ENCODE measurements around the gene ESD.

Gene ESD, protein sequence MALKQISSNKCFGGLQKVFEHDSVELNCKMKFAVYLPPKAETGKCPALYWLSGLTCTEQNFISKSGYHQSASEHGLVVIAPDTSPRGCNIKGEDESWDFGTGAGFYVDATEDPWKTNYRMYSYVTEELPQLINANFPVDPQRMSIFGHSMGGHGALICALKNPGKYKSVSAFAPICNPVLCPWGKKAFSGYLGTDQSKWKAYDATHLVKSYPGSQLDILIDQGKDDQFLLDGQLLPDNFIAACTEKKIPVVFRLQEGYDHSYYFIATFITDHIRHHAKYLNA

DNA sequence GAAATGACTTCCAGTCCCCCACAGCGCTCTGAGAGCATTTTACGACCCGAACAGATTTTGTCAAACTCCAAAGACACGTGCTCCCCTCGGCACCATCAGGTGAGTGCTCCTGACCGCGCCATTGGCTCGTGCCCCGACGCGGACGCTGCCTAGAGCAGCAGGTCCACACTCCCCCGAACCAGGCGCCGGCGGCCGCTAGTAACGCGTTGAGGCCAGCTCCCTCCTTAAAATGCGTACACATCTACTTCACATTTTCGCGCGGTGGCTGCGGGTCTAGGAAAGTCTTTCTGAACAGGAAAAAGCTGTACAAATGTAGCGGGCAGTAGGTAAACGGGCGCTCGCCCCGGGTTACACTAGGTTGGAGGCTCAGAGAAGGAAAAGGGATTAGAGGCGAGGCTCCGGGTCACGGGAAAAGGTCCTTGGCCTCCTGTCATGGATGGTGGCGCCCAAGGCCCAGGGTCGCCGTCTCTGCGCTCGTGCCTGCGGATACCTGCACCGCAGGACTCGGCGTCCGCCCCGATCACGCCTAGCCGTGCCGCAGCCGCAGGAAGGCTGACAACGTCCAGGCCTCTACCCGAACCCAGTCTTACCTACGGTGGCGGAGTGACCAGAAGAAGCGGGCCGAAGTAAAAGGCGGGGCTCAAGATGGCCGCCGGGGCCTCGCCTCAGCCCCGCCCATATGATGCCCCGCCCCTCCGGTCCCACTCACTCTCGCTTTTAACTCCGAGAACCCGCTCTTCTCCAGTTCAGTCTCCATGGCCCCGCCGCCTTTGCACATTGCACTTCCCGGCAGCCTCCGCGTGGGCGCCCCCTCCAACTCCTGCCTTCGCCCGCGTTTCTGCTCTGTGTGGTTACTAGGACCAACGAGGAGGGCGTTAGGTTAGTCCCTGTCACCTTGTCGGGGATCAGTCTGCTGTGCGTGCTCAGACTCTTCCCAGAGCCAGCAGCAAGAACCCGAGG is at the start of gene ESD:
Gene ESD (minus strand): TSS at position 647 of the 960 bp plus-strand sequence. CDS start 5,748 bp downstream, outside the sequence.
- no peaks in the 10 kb centered on the region for H3K9me3 ChIP-seq (ENCODE audit: control insufficient read depth, low read depth, low read length)
- peak within 1 kb of the TSS; percentile 92 for H3K4me3 ChIP-seq (ENCODE audit: low read length)
- peaks cover 20% of the 10 kb centered on the region for H3K4me1 ChIP-seq (ENCODE audit: control insufficient read depth, low read depth, low read length)
- H3K27me3 ChIP-seq (ENCODE audit: control insufficient read depth, insufficient read depth, low read length), result no peaks in the 10 kb centered on the region
- H3K9ac ChIP-seq (ENCODE audit: low read length), result peak within 1 kb of the TSS; percentile 90
- no peaks in the 10 kb centered on the region for H3K36me3 ChIP-seq (ENCODE audit: control insufficient read depth, low read depth, low read length)
- peak within 1 kb of the TSS; percentile 88 for H3K27ac ChIP-seq (ENCODE audit: low read length)

DNA sequence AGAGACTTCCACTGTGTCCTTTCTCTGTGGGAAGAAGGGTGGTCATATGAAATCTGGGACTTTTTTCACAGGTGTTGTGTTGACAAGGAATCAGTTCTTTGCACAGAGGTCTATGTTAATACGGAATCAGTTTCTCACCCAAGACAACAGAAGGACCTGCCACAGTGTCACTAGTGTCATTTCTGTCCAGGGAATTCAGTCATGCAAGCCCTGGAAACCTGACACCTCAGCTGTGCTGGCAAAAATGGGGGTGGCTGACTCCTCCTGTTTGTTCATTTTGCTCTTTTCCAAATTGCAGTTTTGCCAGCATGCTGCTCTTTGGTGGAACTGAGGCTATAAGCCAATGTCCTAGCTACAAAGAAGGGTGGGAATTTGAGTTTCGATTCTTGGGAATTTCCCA is 49.8 kb upstream of the ESD start:
- H3K27ac ChIP-seq (ENCODE audit: low read length), result no peak overlapping the region
- H3K4me3 ChIP-seq (ENCODE audit: low read length), result no peak overlapping the region
- H3K4me1 ChIP-seq (ENCODE audit: control insufficient read depth, low read depth, low read length), result no peaks in the 10 kb centered on the region
- H3K9me3 ChIP-seq (ENCODE audit: control insufficient read depth, low read depth, low read length), result no peaks in the 10 kb centered on the region
- H3K27me3 ChIP-seq (ENCODE audit: control insufficient read depth, insufficient read depth, low read length), result no peaks in the 10 kb centered on the region
- no peak overlapping the region for H3K9ac ChIP-seq (ENCODE audit: low read length)
- H3K36me3 ChIP-seq (ENCODE audit: control insufficient read depth, low read depth, low read length), result no peaks in the 10 kb centered on the region

DNA sequence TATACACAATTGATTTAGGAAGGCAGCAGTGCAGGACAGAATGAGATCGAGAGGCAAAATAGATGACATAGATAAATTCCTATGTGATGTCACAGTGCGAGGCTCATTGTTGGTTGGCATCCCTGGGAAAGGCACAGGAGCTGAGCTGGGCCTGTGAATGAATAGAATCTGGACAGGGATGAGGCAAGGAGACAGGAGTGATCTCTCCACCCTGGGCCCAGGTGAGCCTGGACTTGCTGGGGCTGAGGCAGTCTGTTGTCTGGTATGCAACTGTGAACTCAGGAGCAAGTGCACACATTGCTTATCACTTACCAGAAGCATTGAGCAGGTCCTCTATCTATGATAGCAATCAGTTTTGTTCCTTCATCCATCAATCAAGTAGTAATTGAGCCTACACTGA is 48.2 kb upstream of the ESD start:
- Histone ChIP-seq H3K4me3 (ENCODE audit: low read length) (no peak overlapping the region), H3K9ac (ENCODE audit: low read length) (no peak overlapping the region), H3K27ac (ENCODE audit: low read length) (no peak overlapping the region), H3K27me3 (ENCODE audit: control insufficient read depth, insufficient read depth, low read length) (no peaks in the 10 kb centered on the region), H3K4me1 (ENCODE audit: control insufficient read depth, low read depth, low read length) (no peaks in the 10 kb centered on the region), H3K36me3 (ENCODE audit: control insufficient read depth, low read depth, low read length) (no peaks in the 10 kb centered on the region), H3K9me3 (ENCODE audit: control insufficient read depth, low read depth, low read length) (no peaks in the 10 kb centered on the region)

DNA sequence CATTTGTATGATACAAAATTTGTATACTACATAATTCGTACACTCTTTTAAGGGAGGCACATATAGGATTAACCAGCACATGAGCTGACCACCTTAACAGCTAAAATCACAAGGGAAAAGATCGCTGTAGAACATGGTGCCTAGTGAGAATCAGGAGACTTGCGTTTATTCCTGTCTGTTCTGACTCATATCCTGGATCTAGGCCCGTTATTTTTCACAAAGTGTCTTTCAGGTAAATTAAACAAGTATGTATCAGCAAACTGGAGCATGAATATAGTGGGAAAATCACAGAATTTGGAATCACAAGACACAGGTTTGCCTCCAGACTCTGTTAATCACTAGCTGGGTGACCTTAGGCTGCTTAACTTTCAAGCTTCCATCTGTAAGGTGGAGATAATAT is 47.5 kb upstream of the ESD start:
- no peak overlapping the region for H3K4me3 ChIP-seq (ENCODE audit: low read length)

DNA sequence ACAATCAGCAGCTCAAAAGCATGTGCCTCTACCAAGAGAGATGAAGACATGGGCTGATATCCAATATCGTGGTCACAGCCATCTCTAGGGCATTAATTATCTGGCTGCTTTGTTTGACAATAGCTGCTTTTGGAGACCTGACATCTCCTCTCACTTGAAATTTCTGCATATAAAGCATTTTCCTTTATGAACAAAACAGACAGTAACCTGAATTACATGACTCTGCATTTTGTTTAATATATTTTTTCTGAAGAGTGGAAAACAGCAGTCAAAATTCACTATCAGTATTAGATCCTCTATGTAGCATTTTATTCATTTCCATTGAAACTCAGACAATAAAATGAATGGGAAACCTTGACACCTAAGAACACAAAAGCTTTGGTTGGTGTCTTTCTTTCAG is 42.4 kb upstream of the ESD start:
- H3K9ac ChIP-seq (ENCODE audit: low read length), result no peak overlapping the region
- H3K27ac ChIP-seq (ENCODE audit: low read length), result no peak overlapping the region
- no peaks in the 10 kb centered on the region for H3K27me3 ChIP-seq (ENCODE audit: control insufficient read depth, insufficient read depth, low read length)
- H3K9me3 ChIP-seq (ENCODE audit: control insufficient read depth, low read depth, low read length), result no peaks in the 10 kb centered on the region
- no peaks in the 10 kb centered on the region for H3K4me1 ChIP-seq (ENCODE audit: control insufficient read depth, low read depth, low read length)
- H3K36me3 ChIP-seq (ENCODE audit: control insufficient read depth, low read depth, low read length), result no peaks in the 10 kb centered on the region
- H3K4me3 ChIP-seq (ENCODE audit: low read length), result no peak overlapping the region

More for the DNA sequence above, 47.5 kb upstream of the ESD start:
- H3K9ac ChIP-seq (ENCODE audit: low read length), result no peak overlapping the region
- no peaks in the 10 kb centered on the region for H3K36me3 ChIP-seq (ENCODE audit: control insufficient read depth, low read depth, low read length)
- no peak overlapping the region for H3K27ac ChIP-seq (ENCODE audit: low read length)
- no peaks in the 10 kb centered on the region for H3K27me3 ChIP-seq (ENCODE audit: control insufficient read depth, insufficient read depth, low read length)
- H3K9me3 ChIP-seq (ENCODE audit: control insufficient read depth, low read depth, low read length), result no peaks in the 10 kb centered on the region
- H3K4me1 ChIP-seq (ENCODE audit: control insufficient read depth, low read depth, low read length), result no peaks in the 10 kb centered on the region

DNA sequence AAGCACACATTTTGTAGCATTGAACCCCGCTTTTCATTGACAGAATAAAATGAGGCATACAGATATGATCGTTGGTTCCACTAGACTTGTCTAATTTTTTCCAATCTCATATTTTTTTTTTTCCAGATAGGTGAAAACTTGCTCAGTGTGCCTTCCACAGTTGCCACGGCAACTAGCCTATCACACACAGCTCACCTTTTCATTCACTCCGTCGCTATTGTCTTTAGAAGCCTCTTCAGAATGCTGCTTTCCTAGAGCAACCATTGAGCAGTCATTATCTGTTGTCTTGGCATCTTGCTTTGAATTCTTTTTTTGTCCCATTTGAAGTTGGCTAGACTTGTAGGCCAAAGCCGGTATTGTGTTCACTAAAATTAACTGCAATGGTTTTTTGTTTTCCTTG is 37.7 kb upstream of the ESD start:
- Histone ChIP-seq H3K27me3 (ENCODE audit: control insufficient read depth, insufficient read depth, low read length) (no peaks in the 10 kb centered on the region), H3K9ac (ENCODE audit: low read length) (no peak overlapping the region), H3K4me3 (ENCODE audit: low read length) (no peak overlapping the region), H3K4me1 (ENCODE audit: control insufficient read depth, low read depth, low read length) (no peaks in the 10 kb centered on the region), H3K36me3 (ENCODE audit: control insufficient read depth, low read depth, low read length) (no peaks in the 10 kb centered on the region), H3K27ac (ENCODE audit: low read length) (no peak overlapping the region), H3K9me3 (ENCODE audit: control insufficient read depth, low read depth, low read length) (no peaks in the 10 kb centered on the region)

DNA sequence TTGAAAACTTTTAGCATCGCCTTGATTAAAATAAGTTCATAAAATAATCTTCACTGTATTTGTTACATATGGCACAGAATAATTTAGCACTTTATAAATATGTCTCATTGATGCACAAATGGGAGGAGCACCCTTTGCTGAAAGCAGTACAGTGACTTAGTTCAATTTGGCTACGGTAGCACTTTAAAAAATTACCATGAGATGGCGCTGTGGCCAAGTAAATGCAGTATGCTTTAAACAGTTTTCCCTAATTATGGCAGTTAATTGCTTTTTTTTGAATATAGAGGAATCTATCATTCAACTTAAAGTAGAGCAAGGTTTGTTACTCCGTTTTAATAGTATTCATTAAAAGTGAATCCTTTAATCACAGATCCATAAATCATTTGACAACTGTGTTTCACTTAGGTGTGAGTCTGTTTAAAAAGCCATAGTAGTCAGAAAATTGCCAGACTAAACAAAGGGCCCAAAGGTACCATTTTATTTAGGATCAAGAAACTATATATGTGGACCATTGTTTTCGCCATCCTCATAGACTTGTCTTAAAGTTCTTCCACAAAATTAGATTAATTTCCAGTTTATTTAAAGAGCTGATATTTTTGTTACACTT is 34.7 kb upstream of the ESD start:
- Histone ChIP-seq H3K9me3 (ENCODE audit: control insufficient read depth, low read depth, low read length) (no peaks in the 10 kb centered on the region), H3K9ac (ENCODE audit: low read length) (no peak overlapping the region), H3K4me3 (ENCODE audit: low read length) (no peak overlapping the region), H3K36me3 (ENCODE audit: control insufficient read depth, low read depth, low read length) (no peaks in the 10 kb centered on the region), H3K4me1 (ENCODE audit: control insufficient read depth, low read depth, low read length) (no peaks in the 10 kb centered on the region), H3K27me3 (ENCODE audit: control insufficient read depth, insufficient read depth, low read length) (no peaks in the 10 kb centered on the region), H3K27ac (ENCODE audit: low read length) (no peak overlapping the region)

DNA sequence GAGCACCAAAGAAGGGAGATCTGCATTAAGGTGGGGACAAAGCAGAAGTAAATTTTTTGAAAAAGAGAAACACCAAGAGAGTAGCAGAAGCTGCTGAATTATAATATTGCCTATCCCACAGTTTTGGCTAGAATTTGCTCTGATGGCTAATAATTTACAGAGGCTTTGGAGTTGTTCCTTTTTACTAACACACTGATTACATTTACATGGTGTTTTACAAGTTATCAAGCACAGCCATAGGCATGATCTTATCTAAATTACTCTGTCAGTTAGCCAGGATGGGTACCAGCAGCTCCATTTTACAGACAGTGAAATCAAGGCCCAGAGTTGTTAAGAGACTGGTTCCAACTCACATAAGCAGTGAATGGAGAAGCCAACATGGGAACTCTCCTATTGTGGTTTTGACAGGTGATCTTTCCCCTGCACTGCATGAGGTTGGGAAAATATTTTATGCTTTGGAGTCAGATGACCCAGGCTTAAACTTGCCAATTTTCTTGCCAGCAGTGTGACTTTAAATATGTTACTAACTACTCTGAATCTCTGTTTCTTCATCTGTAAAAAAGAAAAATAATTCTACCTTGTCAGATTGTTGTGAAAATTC is 33.5 kb upstream of the ESD start:
- Histone ChIP-seq H3K27me3 (ENCODE audit: control insufficient read depth, insufficient read depth, low read length) (no peaks in the 10 kb centered on the region), H3K4me1 (ENCODE audit: control insufficient read depth, low read depth, low read length) (no peaks in the 10 kb centered on the region), H3K36me3 (ENCODE audit: control insufficient read depth, low read depth, low read length) (no peaks in the 10 kb centered on the region), H3K27ac (ENCODE audit: low read length) (no peak overlapping the region), H3K9me3 (ENCODE audit: control insufficient read depth, low read depth, low read length) (no peaks in the 10 kb centered on the region), H3K4me3 (ENCODE audit: low read length) (no peak overlapping the region), H3K9ac (ENCODE audit: low read length) (no peak overlapping the region)

DNA sequence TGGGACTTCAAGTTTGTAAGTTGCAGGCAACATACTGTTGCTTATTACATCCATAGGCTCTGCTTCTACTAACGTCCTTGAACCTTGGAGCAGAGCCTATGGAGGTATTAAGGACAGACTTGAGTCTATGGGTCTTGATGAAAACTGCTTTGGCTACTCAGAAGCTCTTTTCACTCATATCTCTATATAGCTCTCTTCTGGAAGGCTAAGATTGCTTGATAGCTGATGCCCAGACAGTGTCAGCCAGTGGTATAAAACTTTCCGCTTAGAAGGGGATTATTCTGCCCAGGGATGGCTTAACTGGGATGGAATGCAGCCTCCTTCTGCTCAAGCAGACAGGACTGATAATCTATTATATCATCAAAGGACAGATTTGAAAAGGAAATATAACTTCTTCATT is 25.6 kb upstream of the ESD start:
- Histone ChIP-seq H3K4me3 (ENCODE audit: low read length) (no peak overlapping the region), H3K9me3 (ENCODE audit: control insufficient read depth, low read depth, low read length) (no peaks in the 10 kb centered on the region), H3K4me1 (ENCODE audit: control insufficient read depth, low read depth, low read length) (peaks cover under 1% of the 10 kb centered on the region), H3K9ac (ENCODE audit: low read length) (no peak overlapping the region), H3K27me3 (ENCODE audit: control insufficient read depth, insufficient read depth, low read length) (no peaks in the 10 kb centered on the region), H3K36me3 (ENCODE audit: control insufficient read depth, low read depth, low read length) (no peaks in the 10 kb centered on the region), H3K27ac (ENCODE audit: low read length) (no peak overlapping the region)

DNA sequence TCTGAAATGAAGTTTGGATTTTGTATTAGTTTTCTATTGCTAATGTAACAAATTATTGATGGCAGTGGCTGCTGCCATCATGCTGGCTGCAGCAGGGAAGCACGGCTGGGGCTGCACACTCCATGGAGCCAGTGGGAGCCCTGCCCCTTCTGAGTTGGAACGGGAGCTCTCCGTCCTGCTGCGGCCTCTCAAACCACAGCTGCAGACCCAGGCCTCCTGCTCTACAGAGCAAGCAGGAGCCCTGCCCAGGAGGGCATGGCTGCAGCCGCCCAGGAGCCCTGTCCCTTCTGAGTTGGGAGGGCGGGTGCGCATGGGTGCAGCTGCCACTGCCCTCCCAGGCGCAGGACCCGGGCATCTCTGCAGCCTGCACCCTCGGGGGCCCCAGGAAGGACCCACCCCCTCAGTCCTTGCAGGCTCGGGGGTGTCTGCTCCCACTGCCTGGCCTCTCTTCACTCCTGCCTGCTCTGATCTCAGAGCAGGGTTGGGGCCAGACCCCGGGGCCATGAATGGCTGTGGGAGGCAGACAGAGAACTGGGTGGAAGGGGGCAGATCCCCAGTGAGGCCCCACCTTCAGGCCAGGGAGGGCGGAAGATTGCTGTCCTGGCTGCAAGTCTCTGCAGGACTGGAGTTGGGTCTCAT is 21.0 kb upstream of the ESD start:
- H3K27ac ChIP-seq (ENCODE audit: low read length), result no peak overlapping the region
- H3K4me1 ChIP-seq (ENCODE audit: control insufficient read depth, low read depth, low read length), result peaks cover 3% of the 10 kb centered on the region
- H3K9ac ChIP-seq (ENCODE audit: low read length), result no peak overlapping the region

DNA sequence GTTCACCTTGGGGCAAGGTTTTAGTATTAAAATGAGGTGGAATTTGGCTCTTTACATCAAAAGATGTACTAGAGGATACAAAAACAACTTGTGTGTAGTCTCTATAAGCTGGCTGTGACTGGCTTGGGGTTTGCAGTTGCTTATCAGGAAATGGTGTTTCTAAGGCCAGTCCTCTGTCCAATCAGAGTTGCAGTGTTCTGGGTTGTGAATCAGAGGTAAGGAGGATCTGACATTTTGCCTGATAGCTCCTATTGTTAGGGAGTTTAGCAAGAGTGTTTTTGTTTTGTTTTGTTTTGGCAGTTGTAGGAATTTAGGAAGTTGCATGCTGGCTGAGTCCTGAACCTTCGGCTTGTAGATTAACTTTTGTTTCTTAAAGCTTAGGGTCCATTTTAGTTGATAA is 20.1 kb upstream of the ESD start:
- Histone ChIP-seq H3K4me1 (ENCODE audit: control insufficient read depth, low read depth, low read length) (peaks cover 3% of the 10 kb centered on the region), H3K27ac (ENCODE audit: low read length) (no peak overlapping the region), H3K9me3 (ENCODE audit: control insufficient read depth, low read depth, low read length) (peaks cover 6% of the 10 kb centered on the region), H3K4me3 (ENCODE audit: low read length) (no peak overlapping the region), H3K9ac (ENCODE audit: low read length) (no peak overlapping the region), H3K27me3 (ENCODE audit: control insufficient read depth, insufficient read depth, low read length) (no peaks in the 10 kb centered on the region), H3K36me3 (ENCODE audit: control insufficient read depth, low read depth, low read length) (no peaks in the 10 kb centered on the region)

More for the DNA sequence above, 21.0 kb upstream of the ESD start:
- Histone ChIP-seq H3K4me3 (ENCODE audit: low read length) (no peak overlapping the region), H3K9me3 (ENCODE audit: control insufficient read depth, low read depth, low read length) (no peaks in the 10 kb centered on the region), H3K27me3 (ENCODE audit: control insufficient read depth, insufficient read depth, low read length) (no peaks in the 10 kb centered on the region), H3K36me3 (ENCODE audit: control insufficient read depth, low read depth, low read length) (no peaks in the 10 kb centered on the region)
